NCI-H2171 treated with DMSO at 0.1 percent for 48 hours (cell line): ENCODE data around the gene FAM204A.

Source experiments
- DNase-seq: peaks from one replicate; lab custom pipeline; 2025; lab: John Stamatoyannopoulos, UW

Gene FAM204A

GRCh38 chr10:118277871-118278270, 64.3 kb downstream of the FAM204A start:
- no peak for DNase-seq

- DNase-seq = no peak
Observed at GRCh38 chr10:118276727-118277126, 65.4 kb downstream of the FAM204A start.

- DNase-seq = no peak
Observed at GRCh38 chr10:118276204-118276603, 65.9 kb downstream of the FAM204A start.

- DNase-seq = no peak
Observed at GRCh38 chr10:118273662-118274061, 68.5 kb downstream of the FAM204A start.

- DNase-seq = no peak
Observed at GRCh38 chr10:118272767-118273166, 69.4 kb downstream of the FAM204A start.

GRCh38 chr10:118272149-118272721, 69.9 kb downstream of the FAM204A start:
- DNase-seq = no peak

- no peak for DNase-seq
Observed at GRCh38 chr10:118271671-118272070, 70.5 kb downstream of the FAM204A start.

GRCh38 chr10:118266098-118266748, 75.9 kb downstream of the FAM204A start:
- no peak for DNase-seq

- DNase-seq = no peak
Observed at GRCh38 chr10:118264838-118265470, 77.2 kb downstream of the FAM204A start.

- no peak for DNase-seq
Observed at GRCh38 chr10:118264252-118264651, 77.9 kb downstream of the FAM204A start.

GRCh38 chr10:118262538-118262937, 79.6 kb downstream of the FAM204A start:
- DNase-seq = no peak

- DNase-seq = no peak
Observed at GRCh38 chr10:118259288-118259906, 82.7 kb downstream of the FAM204A start.

GRCh38 chr10:118258285-118258684, 83.8 kb downstream of the FAM204A start:
- no peak for DNase-seq

GRCh38 chr10:118256825-118257570, 85.1 kb downstream of the FAM204A start:
- DNase-seq = no peak

GRCh38 chr10:118256209-118256608, 85.9 kb downstream of the FAM204A start:
- DNase-seq = no peak

- no peak for DNase-seq
Observed at GRCh38 chr10:118255355-118255754, 86.8 kb downstream of the FAM204A start.

GRCh38 chr10:118254654-118255053, 87.5 kb downstream of the FAM204A start:
- DNase-seq = no peak

- DNase-seq = no peak
Observed at GRCh38 chr10:118253397-118253796, 88.7 kb downstream of the FAM204A start.

GRCh38 chr10:118251791-118252190, 90.3 kb downstream of the FAM204A start:
- no peak for DNase-seq

GRCh38 chr10:118249714-118250113, 92.4 kb downstream of the FAM204A start:
- no peak for DNase-seq
